Ovary (tissue), 9 donors: Measurements from ENCODE around the gene HSD3B7. TPM values are rescaled to one million over a fixed set of nuclear protein-coding genes. Genes with fewer than 3 reads are reported as not detected.

Experiments
- DNase-seq, 5 donors: peaks; one replicate each; pipeline ENCODE4 v3.0.0-alpha.2; 2019 to 2020
- H3K27ac ChIP-seq, 2 donors: fragments of 200-600 bp; one replicate each; pipeline versions ENCODE4 v1.5.1 to v1.8.0; 2019 to 2022
- H3K27me3 ChIP-seq: fragments of 200-600 bp; one replicate; pipeline ENCODE4 v1.8.0; 2022
- H3K36me3 ChIP-seq: fragments of 200-600 bp; sonication (generic); one replicate; pipeline ENCODE4 v1.5.1; 2019
- H3K4me1 ChIP-seq: one replicate; pipeline ENCODE4 v1.8.1; 2013; ENCODE audit warnings: mild to moderate bottlenecking, moderate library complexity; ENCODE audit not compliant: insufficient read depth
- H3K4me3 ChIP-seq: fragments of 200-600 bp; sonication (generic); one replicate; pipeline ENCODE4 v1.5.1; 2017
- H3K9me3 ChIP-seq, 2 donors: fragments of 200-600 bp in 1 of 2; sonication (generic) in 1 of 2; one replicate each; pipeline versions ENCODE4 v1.5.1 to v1.8.1; 2013 to 2019; ENCODE audit warnings: mild to moderate bottlenecking in 1 of 2, moderate library complexity in 1 of 2
- EP300 ChIP-seq: sonication (generic); formaldehyde crosslinking; IDR thresholded peaks from one replicate; pipeline ENCODE4 v1.6.1; 2017; ENCODE audit warnings: antibody characterized with exemption
- POLR2A ChIP-seq: fragments of 450-650 bp; IDR thresholded peaks from one replicate; pipeline ENCODE4 v1.6.1; 2017; ENCODE audit warnings: antibody characterized with exemption, mild to moderate bottlenecking, moderate library complexity
- WGBS, 3 donors: extraction: QIAGEN DNeasy Blood & Tissue Kit in 1 of 3; methylation state at CpG; one replicate each; pipeline versions ENCODE4 v1.1.5 to v1.1.7; 2013 to 2017; 5-methylcytosine and 5-hydroxymethylcytosine counted together
- intact Hi-C, 4 donors: fragments of 100-400 bp; cut with DNase I; formaldehyde crosslinking; loops; one replicate each; pipeline versions ENCODE4 v1.11.0 to v1.15.1; 2022 to 2023
- polyA plus RNA-seq, 2 donors: library from polyadenylated mRNA; stranded (reverse); fragments of 200-250 nt in 1 of 2; fragments of 350-450 nt in 1 of 2; fragmentation: Illumina TruSeq in 1 of 2; extraction: RNeasy Lipid Tissue Mini Kit (QIAGEN cat#74804) in 1 of 2; gene quantifications; one replicate each; pipeline ENCODE4 v1.2.3, GENCODE V29; 2013 to 2014
- total RNA-seq, 7 donors: library from RNA; depleted of rRNA in 2 of 7; stranded (reverse); fragments of >200 nt in 2 of 7; fragmentation: NEBNext Ultra II Directional in 3 of 7; extraction: Animal tissue kit (Norgen Biotek cat#: 25700) in 3 of 7; gene quantifications; one replicate each; pipeline versions ENCODE4 v1.1.0 to v1.2.4, GENCODE V29; 2016 to 2023
- TF ChIP-seq, protein P1 (sequence below), 3 donors: fragments of 450-650 bp in 2 of 3; fragments of 200-600 bp in 1 of 3; IDR thresholded peaks; one replicate each; pipeline versions ENCODE4 v1.5.1 to v1.8.0; 2016 to 2022; ENCODE audit warnings: antibody characterized with exemption in 3 of 3, mild to moderate bottlenecking in 1 of 3
- donor health status: DM: no; HTN: no; CAD: no; lungs with moderate emphysema.
- donor health status: DM: no; HTN: no; CAD: no.
- donor health status: Bipolar disorder and iron deficiency.
- donor health status: DM: yes; HTN: yes; CAD: no.
- donor health status: DM: no; HTN: no; CAD: no.
- donor health status: DM: yes; HTN: yes; CAD: no.

HSD3B7 gene
- total and polyA plus RNA-seq, 9 donors: 3.9 to 24.5 (median 9.9) TPM

DNA sequence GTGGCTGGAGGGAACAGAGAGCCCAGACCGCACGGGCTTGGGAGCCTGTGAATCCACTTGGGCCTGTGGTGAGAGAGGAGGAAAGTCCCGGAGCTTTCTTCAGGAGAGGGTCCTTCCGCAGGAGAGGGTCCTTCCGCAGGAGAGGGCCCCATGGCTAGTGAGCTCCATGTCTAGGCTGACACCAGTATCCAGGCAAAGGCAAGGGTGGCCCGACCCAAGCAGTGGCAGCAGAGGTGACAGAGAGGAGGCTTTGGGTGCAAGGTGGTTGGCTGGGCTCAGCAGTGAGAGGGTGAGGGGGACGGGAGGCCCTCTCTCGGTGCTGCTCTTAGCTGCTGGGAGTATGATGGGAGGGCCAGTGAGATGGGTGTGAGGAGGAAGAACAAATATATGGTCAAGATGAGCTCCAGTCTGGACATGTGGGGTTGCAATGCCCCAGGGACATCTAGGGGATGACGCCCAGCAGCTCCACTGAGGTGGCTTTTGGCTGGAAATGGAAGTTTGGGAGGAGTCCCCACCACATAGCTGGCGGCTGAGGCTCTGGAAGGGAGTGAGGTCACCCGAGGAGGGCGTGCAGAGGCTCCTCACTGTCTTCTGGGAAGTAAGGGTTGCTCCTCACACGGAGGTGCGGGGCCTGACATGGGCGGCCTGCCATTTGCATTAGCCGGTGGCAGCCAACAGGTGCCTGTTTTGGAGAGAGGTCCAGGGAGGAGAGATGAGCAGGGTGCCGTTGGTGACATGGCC, 2.3 kb upstream of the HSD3B7 start:
- Histone ChIP-seq H3K36me3 (no peaks in the 10 kb centered on the region), H3K9me3 (no peaks in the 10 kb centered on the region), H3K27me3 (no peaks in the 10 kb centered on the region), H3K4me1 (peaks cover 8% of the 10 kb centered on the region), H3K27ac (no peak overlapping the region), H3K4me3 (no peak overlapping the region)
- TF ChIP-seq EP300 (no peak), POLR2A (no peak)
- TF ChIP-seq, protein P1, sequence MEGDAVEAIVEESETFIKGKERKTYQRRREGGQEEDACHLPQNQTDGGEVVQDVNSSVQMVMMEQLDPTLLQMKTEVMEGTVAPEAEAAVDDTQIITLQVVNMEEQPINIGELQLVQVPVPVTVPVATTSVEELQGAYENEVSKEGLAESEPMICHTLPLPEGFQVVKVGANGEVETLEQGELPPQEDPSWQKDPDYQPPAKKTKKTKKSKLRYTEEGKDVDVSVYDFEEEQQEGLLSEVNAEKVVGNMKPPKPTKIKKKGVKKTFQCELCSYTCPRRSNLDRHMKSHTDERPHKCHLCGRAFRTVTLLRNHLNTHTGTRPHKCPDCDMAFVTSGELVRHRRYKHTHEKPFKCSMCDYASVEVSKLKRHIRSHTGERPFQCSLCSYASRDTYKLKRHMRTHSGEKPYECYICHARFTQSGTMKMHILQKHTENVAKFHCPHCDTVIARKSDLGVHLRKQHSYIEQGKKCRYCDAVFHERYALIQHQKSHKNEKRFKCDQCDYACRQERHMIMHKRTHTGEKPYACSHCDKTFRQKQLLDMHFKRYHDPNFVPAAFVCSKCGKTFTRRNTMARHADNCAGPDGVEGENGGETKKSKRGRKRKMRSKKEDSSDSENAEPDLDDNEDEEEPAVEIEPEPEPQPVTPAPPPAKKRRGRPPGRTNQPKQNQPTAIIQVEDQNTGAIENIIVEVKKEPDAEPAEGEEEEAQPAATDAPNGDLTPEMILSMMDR (IDR thresholded peaks at IDR 0.05): no peak
- intact Hi-C loops: loop anchor here in 3 of 4 donors (5.0 to 10.0 kb wide), 5 partner anchors 52 to 892 kb away; partner anchors contain the start of genes ZNF267 (in 2 of the 3), STX4 (in 1 of the 3) and ZNF843 (in 1 of the 3)
- WGBS, 3 donors: 71 to 77% (median 73%) methylated on average over 17 of the region's 17 CpGs
- no peak for DNase-seq

DNA sequence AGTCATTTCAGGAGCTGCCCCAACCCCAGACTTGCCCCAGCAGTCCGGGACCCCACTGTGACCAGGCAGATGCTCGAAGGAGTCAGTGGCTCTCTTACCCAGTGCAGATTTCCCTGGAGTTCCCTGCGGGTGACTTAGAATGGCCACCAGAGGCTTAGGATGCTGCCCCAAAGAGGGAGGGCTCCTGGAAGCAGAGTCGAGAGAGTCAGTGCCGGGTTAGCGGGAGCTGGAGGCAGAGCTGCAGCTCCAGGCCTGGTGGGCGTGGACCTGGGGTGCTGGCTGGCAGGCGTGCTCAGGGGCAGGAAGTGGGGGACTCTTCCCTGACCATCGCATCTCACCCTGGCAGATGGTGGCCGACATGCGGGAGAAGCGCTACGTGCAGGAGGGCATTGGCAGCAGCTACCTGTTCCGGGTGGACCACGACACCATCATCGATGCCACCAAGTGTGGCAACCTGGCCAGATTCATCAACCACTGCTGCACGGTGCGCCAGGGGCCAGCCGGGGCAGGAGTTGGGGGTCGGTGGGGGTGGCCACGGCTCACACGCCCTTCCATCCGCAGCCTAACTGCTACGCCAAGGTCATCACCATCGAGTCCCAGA, 1.6 kb upstream of the HSD3B7 start:
- DNase-seq: no peak
- intact Hi-C loops: loop anchor here in 3 of 4 donors (5.0 to 10.0 kb wide), 5 partner anchors 51 to 891 kb away; partner anchors contain the start of genes ZNF267 (in 2 of the 3), STX4 (in 1 of the 3) and ZNF843 (in 1 of the 3)
- H3K36me3 ChIP-seq: no peaks in the 10 kb centered on the region
- H3K9me3 ChIP-seq: no peaks in the 10 kb centered on the region
- H3K4me3 ChIP-seq: no peak overlapping the region
- TF ChIP-seq POLR2A: no peak
- TF ChIP-seq, protein P1 (IDR thresholded peaks at IDR 0.05): no peak
- no peak for TF ChIP-seq EP300
- H3K4me1 ChIP-seq: peaks cover 8% of the 10 kb centered on the region
- H3K27ac ChIP-seq: no peak overlapping the region
- H3K27me3 ChIP-seq: no peaks in the 10 kb centered on the region
- 74 to 83% (median 75%) methylated on average over 25 of the region's 25 CpGs for WGBS, 3 donors

DNA sequence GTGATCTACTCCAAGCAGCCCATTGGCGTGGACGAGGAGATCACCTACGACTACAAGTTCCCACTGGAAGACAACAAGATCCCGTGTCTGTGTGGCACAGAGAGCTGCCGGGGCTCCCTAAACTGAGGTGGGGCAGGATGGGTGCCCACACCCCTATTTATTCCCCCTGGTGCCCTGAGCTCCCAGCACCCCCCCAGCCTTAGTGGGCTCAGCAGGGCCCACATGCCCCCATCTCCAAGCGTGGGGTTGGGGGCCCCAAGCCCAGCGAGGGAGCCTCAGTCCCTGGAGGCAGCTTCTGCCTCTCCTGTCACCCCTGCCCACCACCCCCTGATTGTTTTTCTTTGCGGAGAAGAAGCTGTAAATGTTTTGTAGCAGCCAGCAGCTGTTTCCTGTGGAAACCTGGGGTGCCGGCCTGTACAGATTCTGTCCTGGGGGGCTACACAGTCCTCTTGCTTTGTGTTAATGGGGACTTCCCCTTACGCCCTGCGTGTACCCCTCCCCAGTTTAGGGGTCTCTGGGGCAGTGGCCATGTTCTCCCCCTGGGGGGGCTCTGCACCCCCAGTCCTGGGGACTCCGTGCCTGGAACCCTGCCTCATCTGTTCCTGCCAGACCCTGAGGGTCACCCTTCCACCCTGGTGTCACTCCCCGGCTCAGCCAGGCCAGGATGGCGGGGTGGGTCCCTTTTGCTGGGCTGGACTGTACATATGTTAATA, 953 bp upstream of the HSD3B7 start:
- TF ChIP-seq EP300 (no peak), POLR2A (no peak)
- TF ChIP-seq, protein P1 (IDR thresholded peaks at IDR 0.05): no peak
- no peak overlapping the region for H3K27ac ChIP-seq
- intact Hi-C loops: loop anchor here in 3 of 4 donors (2.0 to 10.0 kb wide), 6 partner anchors 51 to 891 kb away; partner anchors contain the start of genes ZNF267 (in 2 of the 3), STX4 (in 1 of the 3) and ZNF843 (in 1 of the 3)

More for the DNA sequence above, 953 bp upstream of the HSD3B7 start:
- Histone ChIP-seq H3K4me3 (no peak overlapping the region), H3K27me3 (no peaks in the 10 kb centered on the region), H3K4me1 (peaks cover 8% of the 10 kb centered on the region), H3K9me3 (no peaks in the 10 kb centered on the region), H3K36me3 (no peaks in the 10 kb centered on the region)
- WGBS, 3 donors: 62 to 66% (median 64%) methylated on average over 14 of the region's 14 CpGs
- no peak for DNase-seq
